SKM-1 treated with dmso at 0.1 percent for 144 hours (cell line): ENCODE measurements around the gene SLC26A9.

Source experiments
- DNase-seq: peaks from one replicate; lab custom pipeline; 2025; ENCODE audit not compliant: unreplicated experiment; lab: John Stamatoyannopoulos, UW

SLC26A9 gene

GRCh38 chr1:205949753-205950152, 6.5 kb upstream of the SLC26A9 start:
- no peak for DNase-seq

GRCh38 chr1:205948886-205949285, 5.6 kb upstream of the SLC26A9 start:
- no peak for DNase-seq

- DNase-seq, result peak; percentile 61
Observed at GRCh38 chr1:205948039-205948438, 4.8 kb upstream of the SLC26A9 start.

- no peak for DNase-seq
Observed at GRCh38 chr1:205947024-205947423, 3.8 kb upstream of the SLC26A9 start.

GRCh38 chr1:205945069-205945468, 1.8 kb upstream of the SLC26A9 start:
- no peak for DNase-seq

- DNase-seq, result no peak
Observed at GRCh38 chr1:205944525-205944924, 1.3 kb upstream of the SLC26A9 start.

- DNase-seq, result no peak
Observed at GRCh38 chr1:205942631-205943159, 561 bp downstream of the SLC26A9 start.

GRCh38 chr1:205940710-205941109, 2.5 kb downstream of the SLC26A9 start:
- no peak for DNase-seq

- no peak for DNase-seq
Observed at GRCh38 chr1:205939690-205940330, 3.4 kb downstream of the SLC26A9 start.

GRCh38 chr1:205938682-205939081, 4.6 kb downstream of the SLC26A9 start:
- DNase-seq, result no peak

- no peak for DNase-seq
Observed at GRCh38 chr1:205936846-205937586, 6.2 kb downstream of the SLC26A9 start.

- DNase-seq, result no peak
Observed at GRCh38 chr1:205936311-205936710, 6.9 kb downstream of the SLC26A9 start.

GRCh38 chr1:205935869-205936268, 7.4 kb downstream of the SLC26A9 start:
- DNase-seq, result no peak

- no peak for DNase-seq
Observed at GRCh38 chr1:205934788-205935187, 8.5 kb downstream of the SLC26A9 start.

- peak; percentile 53 for DNase-seq
Observed at GRCh38 chr1:205933671-205934618, 9.3 kb downstream of the SLC26A9 start.

- DNase-seq, result no peak
Observed at GRCh38 chr1:205932776-205933175, 10.5 kb downstream of the SLC26A9 start.

GRCh38 chr1:205930799-205931281, 12.4 kb downstream of the SLC26A9 start:
- peak; percentile 97 for DNase-seq

- no peak for DNase-seq
Observed at GRCh38 chr1:205930195-205930577, 13.1 kb downstream of the SLC26A9 start.

GRCh38 chr1:205929496-205930194, 13.6 kb downstream of the SLC26A9 start:
- DNase-seq, result no peak

- no peak for DNase-seq
Observed at GRCh38 chr1:205928317-205928716, 14.9 kb downstream of the SLC26A9 start.

GRCh38 chr1:205927676-205928075, 15.6 kb downstream of the SLC26A9 start:
- DNase-seq, result no peak
